Measurements from ENCODE around the gene POLK. TPM values are rescaled to one million over a fixed set of nuclear protein-coding genes. Genes with fewer than 3 reads are reported as not detected.

Gene POLK
- total RNA-seq (2022) = 30.2 and 34.9 TPM in 2 replicates
- percentile 86 among the genes with signal in this experiment for Bru-seq, nascent RNA
- percentile 86 among the genes with signal in this experiment for BruChase-seq, experiment 1, labeled RNA remaining after a 6-hour chase
- BruChase-seq, experiment 2, labeled RNA remaining after a 2-hour chase = percentile 88 among the genes with signal in this experiment
- long read RNA-seq, full-length matches to known transcripts = 8 of 29 reads
- long read RNA-seq, partial matches to known transcripts = 8 of 29 reads
- long read RNA-seq, other reads (novel, unspliced or antisense) = 13 of 29 reads

GRCh38 chr5:75511435-75512382, at the start of gene POLK, which contains the start of gene CERT1:
TSS of gene POLK (plus strand) at chr5:75511891.
TSS of gene CERT1 (minus strand) at chr5:75511629. CDS start at chr5:75511207, 422 bp downstream.
- peak within 1 kb of the TSS; percentile 79 for H3K4me3 Mint-ChIP-seq (ENCODE audit: unreplicated experiment)
- no peaks in the 10 kb centered on the region for H3K27me3 Mint-ChIP-seq (ENCODE audit: insufficient read depth, unreplicated experiment)
- peak within 1 kb of the TSS; percentile 96 for H3K27ac Mint-ChIP-seq (ENCODE audit: low read depth, unreplicated experiment)
- CTCF ChIA-PET = interaction anchor here (0.6 to 0.7 kb wide), 2 partner anchors 168 to 464 kb away, joined by 3 to 4 read pairs; no protein-coding TSS in a partner anchor
- H3K36me3 Mint-ChIP-seq (ENCODE audit: insufficient read depth, unreplicated experiment) = no peaks in the 10 kb centered on the region
- no peak for TF ChIP-seq CTCF (IDR thresholded peaks at IDR 0.05; ENCODE audit: unreplicated experiment)
- no peaks in the 10 kb centered on the region for H3K9me3 Mint-ChIP-seq (ENCODE audit: unreplicated experiment)
- TSS peak; percentile 55 for BruUV-seq (replicated peaks)
- peaks cover 28% of the 10 kb centered on the region for H3K4me1 Mint-ChIP-seq (ENCODE audit: insufficient read depth, unreplicated experiment)
- peak; percentile 98 for DNase-seq (ENCODE audit: unreplicated experiment)
- POLR2A ChIA-PET = interaction anchor here (0.6 to 5.4 kb wide), 25 partner anchors 9 to 1946 kb away, joined by 3 to 52 read pairs (median 4); partner anchors contain the start of genes ANKRA2, HMGCR, POC5 and UTP15
- intact Hi-C loops (cut with micrococcal nuclease) = loop anchor here (2.0 to 5.0 kb wide), 3 partner anchors 56 to 175 kb away; partner anchors contain the start of gene HMGCR

- BruUV-seq (replicated peaks) = no TSS peak
- Mint-ChIP-seq H3K9me3 (ENCODE audit: unreplicated experiment) (peaks cover 8% of the 10 kb centered on the region), H3K36me3 (ENCODE audit: insufficient read depth, unreplicated experiment) (peaks cover 12% of the 10 kb centered on the region), H3K27me3 (ENCODE audit: insufficient read depth, unreplicated experiment) (no peaks in the 10 kb centered on the region), H3K4me1 (ENCODE audit: insufficient read depth, unreplicated experiment) (peaks cover 29% of the 10 kb centered on the region), H3K4me3 (ENCODE audit: unreplicated experiment) (no peak overlapping the region), H3K27ac (ENCODE audit: low read depth, unreplicated experiment) (no peak overlapping the region)
- intact Hi-C loops (cut with micrococcal nuclease) = no loop called here
- CTCF ChIA-PET = no interaction called here
- no peak for TF ChIP-seq CTCF (IDR thresholded peaks at IDR 0.05; ENCODE audit: unreplicated experiment)
- POLR2A ChIA-PET = no interaction called here
- peak; percentile 37 for DNase-seq (ENCODE audit: unreplicated experiment)
These were observed 48.0 kb upstream of the POLK start for GRCh38 chr5:75463726-75464125.

GRCh38 chr5:75465480-75465879, 46.2 kb upstream of the POLK start:
- peaks cover 29% of the 10 kb centered on the region for H3K4me1 Mint-ChIP-seq (ENCODE audit: insufficient read depth, unreplicated experiment)
- ChIA-PET CTCF (no interaction called here), POLR2A (no interaction called here)
- H3K4me3 Mint-ChIP-seq (ENCODE audit: unreplicated experiment) = no peak overlapping the region
- H3K36me3 Mint-ChIP-seq (ENCODE audit: insufficient read depth, unreplicated experiment) = peaks cover 8% of the 10 kb centered on the region
- no peak overlapping the region for H3K27ac Mint-ChIP-seq (ENCODE audit: low read depth, unreplicated experiment)
- no peak for TF ChIP-seq CTCF (IDR thresholded peaks at IDR 0.05; ENCODE audit: unreplicated experiment)
- no TSS peak for BruUV-seq (replicated peaks)
- DNase-seq (ENCODE audit: unreplicated experiment) = peak; percentile 40
- no peaks in the 10 kb centered on the region for H3K27me3 Mint-ChIP-seq (ENCODE audit: insufficient read depth, unreplicated experiment)
- peaks cover 15% of the 10 kb centered on the region for H3K9me3 Mint-ChIP-seq (ENCODE audit: unreplicated experiment)
- intact Hi-C loops (cut with micrococcal nuclease) = no loop called here
